SK-N-SH (cell line): ENCODE results near the gene MAN1B1. TPM values are rescaled to one million over a fixed set of nuclear protein-coding genes. Genes with fewer than 3 reads are reported as not detected.
"Not testable (repeated sequence)": the region's sequence is repeated elsewhere in the genome, so short reads cannot be mapped to it uniquely, and the experiment has no call there.

Experiments
- CTCF ChIA-PET: fragments of 300-600, 350-600 bp; formaldehyde crosslinking; extraction: SDS; loops from one replicate; lab custom pipeline; 2021; lab: Yijun Ruan, JAX
- POLR2A ChIA-PET: fragments of 350-600 bp; sonication (Branson Sonifier 250); formaldehyde crosslinking; extraction: SDS; loops from one replicate; lab custom pipeline; 2020; ENCODE audit warnings: antibody characterized with exemption, inconsistent platforms; lab: Yijun Ruan, JAX
- DNase-seq: peaks from one replicate; pipeline ENCODE4 v3.0.0; 2012
- H2AFZ ChIP-seq: fragments of 200-600 bp; sonication (generic); 2 replicates; pipeline ENCODE4 v1.8.1; 2016; ENCODE audit warnings: antibody characterized with exemption, mild to moderate bottlenecking, low read depth
- H3F3A ChIP-seq: fragments of 200-600 bp; sonication (generic); replicated peaks from 2 replicates; pipeline ENCODE3; 2016; ENCODE audit warnings: antibody characterized with exemption, mild to moderate bottlenecking; ENCODE audit not compliant: insufficient read depth
- H3K27ac ChIP-seq, 2 experiments: fragments of 200-500 bp in 1 of 2; fragments of 200-600 bp in 1 of 2; sonication (Bioruptor generic) in 1 of 2; sonication (generic), shearing (Covaris generic) in 1 of 2; 2 replicates each; pipeline versions ENCODE4 v1.5.1 to v1.6.1; 2014 to 2016; ENCODE audit warnings: low read depth in 2 of 2, inconsistent platforms in 1 of 2, low read length in 1 of 2, mild to moderate bottlenecking in 1 of 2, mixed read lengths in 1 of 2
- H3K27me3 ChIP-seq: fragments of 200-600 bp; sonication (generic), shearing (Covaris generic); 2 replicates; pipeline ENCODE4 v1.6.1; 2016; ENCODE audit warnings: mixed run types; ENCODE audit not compliant: insufficient read depth
- H3K36me3 ChIP-seq, 2 experiments: fragments of 200-500 bp in 1 of 2; fragments of 200-600 bp in 1 of 2; sonication (Bioruptor generic) in 1 of 2; sonication (generic) in 1 of 2; replicated peaks in 1 of 2; 2 replicates each; pipeline versions ENCODE3 to v1.5.1; 2014 to 2016; ENCODE audit warnings: low read length in 1 of 2, mild to moderate bottlenecking in 1 of 2; ENCODE audit not compliant: insufficient read depth in 2 of 2, control insufficient read depth in 1 of 2
- H3K4me1 ChIP-seq, 2 experiments: fragments of 200-500 bp in 1 of 2; fragments of 200-600 bp in 1 of 2; sonication (Bioruptor generic) in 1 of 2; sonication (generic), shearing (Covaris generic) in 1 of 2; 2 replicates each; pipeline versions ENCODE4 v1.5.1 to v1.6.1; 2014 to 2016; ENCODE audit warnings: low read depth in 1 of 2, low read length in 1 of 2, mixed run types in 1 of 2; ENCODE audit not compliant: insufficient read depth in 2 of 2, control insufficient read depth in 1 of 2
- H3K4me2 ChIP-seq: fragments of 200-600 bp; sonication (generic), shearing (Covaris generic); 2 replicates; pipeline ENCODE4 v1.6.1; 2017; ENCODE audit warnings: mixed run types
- H3K4me3 ChIP-seq, 2 experiments: fragments of 200-500 bp in 1 of 2; fragments of 200-600 bp in 1 of 2; sonication (Bioruptor generic) in 1 of 2; sonication (generic), shearing (Covaris generic) in 1 of 2; 2 replicates each; pipeline versions ENCODE4 v1.5.1 to v1.8.1; 2014 to 2016; ENCODE audit warnings: low read depth in 2 of 2, inconsistent platforms in 1 of 2, low read length in 1 of 2, mild to moderate bottlenecking in 1 of 2, mixed read lengths in 1 of 2, moderate library complexity in 1 of 2
- H3K79me2 ChIP-seq: fragments of 200-600 bp; sonication (generic); 2 replicates; pipeline ENCODE4 v1.8.1; 2017; ENCODE audit warnings: mild to moderate bottlenecking; ENCODE audit not compliant: insufficient read depth
- H3K9ac ChIP-seq: fragments of 200-600 bp; sonication (generic); 2 replicates; pipeline ENCODE4 v1.6.1; 2017; ENCODE audit warnings: mixed run types
- H3K9me2 ChIP-seq: fragments of 200-600 bp; sonication (generic); 2 replicates; pipeline ENCODE4 v1.6.1; 2017; ENCODE audit warnings: mixed run types
- H3K9me3 ChIP-seq: fragments of 200-600 bp; sonication (generic); 2 replicates; pipeline ENCODE4 v1.6.1; 2017; ENCODE audit warnings: mixed run types, mild to moderate bottlenecking, moderate library complexity
- H4K20me1 ChIP-seq: fragments of 200-600 bp; sonication (generic); 2 replicates; pipeline ENCODE4 v1.6.1; 2017; ENCODE audit warnings: mild to moderate bottlenecking, mixed run types; ENCODE audit not compliant: insufficient read depth
- EP300 ChIP-seq, 2 experiments: IDR thresholded peaks; 2 replicates each; pipeline versions ENCODE4 v1.4.0 to v1.6.1; 2012; ENCODE audit warnings: borderline replicate concordance in 1 of 2, low read depth in 1 of 2, low read length in 1 of 2
- EZH2phosphoT487 ChIP-seq: fragments of 200-600 bp; sonication (generic); IDR thresholded peaks from 2 replicates; pipeline ENCODE4 v1.6.1; 2017; ENCODE audit warnings: low read depth, mixed run types, mild to moderate bottlenecking, antibody characterized with exemption, moderate library complexity, borderline replicate concordance
- FOSL2 ChIP-seq: IDR thresholded peaks from 2 replicates; pipeline ENCODE4 v1.4.0; 2012; ENCODE audit warnings: low read depth, mild to moderate bottlenecking, moderate library complexity, borderline replicate concordance
- FOXJ3 ChIP-seq: sonication (generic); formaldehyde crosslinking; IDR thresholded peaks from 2 replicates; pipeline ENCODE4 v1.5.1; 2020; ENCODE audit warnings: mild to moderate bottlenecking, missing genetic modification reagents
- GABPA ChIP-seq: IDR thresholded peaks from 2 replicates; pipeline ENCODE4 v1.4.0; 2012; ENCODE audit warnings: low read depth, mild to moderate bottlenecking
- GATA2 ChIP-seq: sonication (generic); formaldehyde crosslinking; IDR thresholded peaks from 2 replicates; pipeline ENCODE4 v1.5.0; 2020; ENCODE audit warnings: mild to moderate bottlenecking, missing genetic modification reagents
- MAX ChIP-seq: IDR thresholded peaks from 2 replicates; pipeline ENCODE4 v1.4.0; 2012; ENCODE audit warnings: low read depth
- MEF2A ChIP-seq: IDR thresholded peaks from 2 replicates; pipeline ENCODE4 v1.4.0; 2012; ENCODE audit warnings: low read depth, borderline replicate concordance
- MXI1 ChIP-seq: IDR thresholded peaks from 2 replicates; pipeline ENCODE4 v1.6.1; 2012; ENCODE audit warnings: mild to moderate bottlenecking, low read depth, low read length, improper control_type of control experiment
- NFIC ChIP-seq: IDR thresholded peaks from 2 replicates; pipeline ENCODE4 v1.4.0; 2012; ENCODE audit warnings: borderline replicate concordance
- PBX3 ChIP-seq: IDR thresholded peaks from 2 replicates; pipeline ENCODE4; 2012
- RCOR1 ChIP-seq: fragments of 150-350 bp; IDR thresholded peaks from 2 replicates; pipeline ENCODE4 v1.6.1; 2017; ENCODE audit warnings: antibody characterized with exemption, low read length
- RFX5 ChIP-seq: IDR thresholded peaks from 2 replicates; pipeline ENCODE4 v1.6.1; 2012; ENCODE audit warnings: mild to moderate bottlenecking, improper control_type of control experiment, low read length
- RXRA ChIP-seq: IDR thresholded peaks from 2 replicates; pipeline ENCODE4 v1.4.0; 2012; ENCODE audit warnings: low read depth, mild to moderate bottlenecking, borderline replicate concordance
- TAF1 ChIP-seq: IDR thresholded peaks from 2 replicates; pipeline ENCODE4 v1.6.1; 2012; ENCODE audit warnings: low read depth, mild to moderate bottlenecking, low read length, moderate library complexity, borderline replicate concordance
- TCF12 ChIP-seq: IDR thresholded peaks from 2 replicates; pipeline ENCODE4 v1.4.0; 2012
- TEAD4 ChIP-seq: IDR thresholded peaks from 2 replicates; pipeline ENCODE4 v1.4.0; 2012; ENCODE audit warnings: mild to moderate bottlenecking, borderline replicate concordance; ENCODE audit not compliant: insufficient read depth
- USF1 ChIP-seq: IDR thresholded peaks from 2 replicates; pipeline ENCODE4 v1.4.0; 2012; ENCODE audit warnings: low read depth, borderline replicate concordance
- YY1 ChIP-seq: IDR thresholded peaks from 2 replicates; pipeline ENCODE4 v1.4.0; 2012; ENCODE audit warnings: low read depth, mild to moderate bottlenecking
- ZBTB33 ChIP-seq: IDR thresholded peaks from 2 replicates; pipeline ENCODE4 v1.4.0; 2012; ENCODE audit warnings: low read depth, borderline replicate concordance
- WGBS: methylation state at CpG from one replicate; pipeline ENCODE4 v1.1.6; 2017; ENCODE audit warnings: low lambda C conversion rate; 5-methylcytosine and 5-hydroxymethylcytosine counted together
- polyA plus RNA-seq, 3 experiments: library from polyadenylated mRNA; depleted of rRNA; stranded (reverse); fragments of >200 nt; gene quantifications; 2 replicates each; pipeline ENCODE4 v1.2.3, GENCODE V29; 2012

MAN1B1 gene
- polyA plus RNA-seq, 1 of the 3 experiments (the other 2 are of a cell fraction), result 57.8 TPM

DNA sequence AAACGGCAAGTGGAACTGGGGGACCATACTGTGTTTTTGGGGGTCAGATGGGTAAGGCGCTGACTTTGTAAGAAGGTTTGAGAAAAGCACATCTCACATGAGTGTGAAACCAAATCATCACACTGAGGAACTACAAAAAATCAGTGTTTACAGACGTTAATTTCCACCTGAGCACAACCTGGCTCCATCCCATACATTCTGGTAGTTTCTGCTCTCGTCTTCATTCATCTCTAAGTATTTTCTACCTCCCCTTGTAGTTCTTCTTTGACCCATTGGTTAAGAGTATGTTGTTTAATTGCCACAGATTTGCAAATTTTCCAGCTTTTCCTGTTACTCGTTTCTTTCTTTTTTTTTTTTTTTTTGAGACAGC, 36.7 kb downstream of the MAN1B1 start:
- Histone ChIP-seq H3K36me3 (no peaks in the 10 kb centered on the region), H3K4me1 (peaks cover 3 to 13% of the 10 kb centered on the region in 2 experiments; a peak in 3 of 4 replicates), H3K27ac (no peak overlapping the region), H3K9ac (no peak overlapping the region), H3K9me2 (no peaks in the 10 kb centered on the region), H3K79me2 (peaks cover 45% of the 10 kb centered on the region), H4K20me1 (no peaks in the 10 kb centered on the region), H2AFZ (no peak overlapping the region), H3K4me2 (no peak overlapping the region), H3K9me3 (no peaks in the 10 kb centered on the region), H3K27me3 (no peaks in the 10 kb centered on the region), H3F3A (peaks cover 7% of the 10 kb centered on the region), H3K4me3 (no peak overlapping the region)
- POLR2A ChIA-PET, result no interaction called here
- WGBS, result 84% methylated on average over 5 of the region's 5 CpGs
- DNase-seq, result no peak
- TF ChIP-seq MAX, result no peak
- TF ChIP-seq YY1, result no peak
- TF ChIP-seq USF1, result no peak
- no peak for TF ChIP-seq TEAD4
- no peak for TF ChIP-seq RCOR1
- TF ChIP-seq EP300 (IDR thresholded peaks at IDR 0.05; ENCODE audit: borderline replicate concordance in 1 of 2, low read depth in 1 of 2, low read length in 1 of 2), result no peak
- no peak for TF ChIP-seq RFX5
- no peak for TF ChIP-seq NFIC
- no peak for TF ChIP-seq MXI1
- TF ChIP-seq EZH2phosphoT487, result no peak
- TF ChIP-seq GABPA, result no peak
- TF ChIP-seq MEF2A, result no peak
- TF ChIP-seq ZBTB33, result no peak
- no peak for TF ChIP-seq PBX3
- no peak for TF ChIP-seq FOXJ3 (CRISPR knock-in tag)
- no peak for TF ChIP-seq TCF12
- no peak for TF ChIP-seq GATA2 (CRISPR knock-in tag)
- TF ChIP-seq RXRA, result no peak
- no peak for TF ChIP-seq TAF1
- no peak for TF ChIP-seq FOSL2
- CTCF ChIA-PET, result interaction anchor here (0.9 to 3.0 kb wide), 5 partner anchors 12 to 113 kb away, joined by 4 to 19 read pairs (median 5); partner anchors contain the start of genes ANAPC2, RNF224 and SSNA1

GRCh38 chr9:137123952-137124462, 37.2 kb downstream of the MAN1B1 start:
- H3K4me1 ChIP-seq, result peaks cover 3 to 18% of the 10 kb centered on the region in 2 experiments; a peak in 3 of 4 replicates
- H2AFZ ChIP-seq, H3K9me2 ChIP-seq, H3K9me3 ChIP-seq, H3K27ac ChIP-seq, H3K4me2 ChIP-seq, H3F3A ChIP-seq, POLR2A ChIA-PET, H4K20me1 ChIP-seq, H3K9ac ChIP-seq, H3K4me3 ChIP-seq, H3K36me3 ChIP-seq, H3K27me3 ChIP-seq, DNase-seq: not testable (repeated sequence)
- WGBS, result 97% methylated on average over 5 of the region's 5 CpGs
- CTCF ChIA-PET, result interaction anchor here (1.1 to 3.0 kb wide), 3 partner anchors 11 to 112 kb away, joined by 4 to 19 read pairs (median 8); partner anchors contain the start of gene RNF224
- H3K79me2 ChIP-seq, result peaks cover 50% of the 10 kb centered on the region
